Femur (tissue), 1 donor: ENCODE measurements around the gene CR1L.
"Not testable (repeated sequence)": the region's sequence is repeated elsewhere in the genome, so short reads cannot be mapped to it uniquely, and the experiment has no call there.

Experiments
- DNase-seq: peaks from one replicate; pipeline ENCODE4 v3.0.0-alpha.2; 2017

The CR1L gene

DNA sequence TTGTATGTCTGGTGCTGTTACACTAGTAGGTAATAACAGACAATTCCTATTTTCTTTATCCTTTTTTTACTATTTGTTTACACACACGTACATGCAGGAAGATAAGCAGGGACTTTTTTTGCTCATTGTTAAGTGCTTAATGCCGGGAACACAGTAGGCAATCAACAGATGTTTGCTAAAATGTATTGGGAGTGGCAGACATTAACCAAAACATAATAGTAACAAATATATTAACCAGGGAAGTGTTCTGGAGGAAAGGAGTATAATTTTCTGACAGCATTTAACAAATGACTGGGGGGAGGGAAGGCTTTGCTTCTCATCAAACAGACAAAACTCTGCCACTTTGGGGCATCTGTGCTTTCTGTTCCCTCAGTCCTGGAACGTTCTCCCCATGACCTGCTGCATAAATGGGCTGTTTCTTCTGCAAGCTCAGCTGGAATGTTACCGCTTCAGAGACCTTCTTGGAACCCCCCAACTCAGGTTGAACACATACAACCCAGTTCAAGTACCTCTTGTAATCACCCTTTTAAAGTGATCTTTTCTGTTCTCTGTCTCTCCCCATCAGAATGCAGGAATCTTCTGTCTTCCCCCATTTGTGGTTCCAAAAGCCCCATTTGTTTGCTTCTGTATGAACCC lies 2.1 kb downstream of the CR1L start:
- no peak for DNase-seq

DNA sequence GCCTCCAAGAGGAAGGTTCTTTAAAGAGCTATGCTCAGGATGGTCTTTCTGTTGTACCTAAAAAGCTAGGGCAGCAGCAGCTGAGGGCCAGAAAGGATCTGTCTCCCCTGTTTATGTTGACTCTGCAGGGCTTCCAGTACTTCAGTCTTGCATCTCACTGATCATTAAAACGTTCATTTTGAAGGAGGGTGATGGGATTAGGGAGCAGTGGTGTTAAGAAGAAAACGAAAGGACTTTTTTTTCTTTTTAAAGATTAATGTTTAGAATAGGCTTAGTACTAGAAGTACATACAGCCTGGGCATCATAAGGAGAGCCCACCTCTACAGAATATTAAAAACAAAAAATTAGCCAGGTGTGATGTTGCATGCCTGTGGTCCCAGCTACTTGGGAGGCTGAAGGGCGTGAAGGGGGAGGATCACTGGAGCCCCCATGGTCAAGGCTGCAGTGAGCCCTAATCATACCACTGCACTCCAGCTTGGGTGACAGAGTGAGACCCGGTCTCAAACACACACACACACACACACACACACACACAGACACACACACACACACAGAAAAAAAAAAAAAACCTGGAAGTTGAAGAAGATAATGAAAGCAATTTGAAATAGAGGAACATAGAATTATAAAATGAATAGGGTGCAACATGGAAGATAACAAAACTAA lies 2.9 kb downstream of the CR1L start:
- DNase-seq: no peak

GRCh38 chr1:207648334-207649209 lies 3.6 kb downstream of the CR1L start:
- DNase-seq: no peak

DNA sequence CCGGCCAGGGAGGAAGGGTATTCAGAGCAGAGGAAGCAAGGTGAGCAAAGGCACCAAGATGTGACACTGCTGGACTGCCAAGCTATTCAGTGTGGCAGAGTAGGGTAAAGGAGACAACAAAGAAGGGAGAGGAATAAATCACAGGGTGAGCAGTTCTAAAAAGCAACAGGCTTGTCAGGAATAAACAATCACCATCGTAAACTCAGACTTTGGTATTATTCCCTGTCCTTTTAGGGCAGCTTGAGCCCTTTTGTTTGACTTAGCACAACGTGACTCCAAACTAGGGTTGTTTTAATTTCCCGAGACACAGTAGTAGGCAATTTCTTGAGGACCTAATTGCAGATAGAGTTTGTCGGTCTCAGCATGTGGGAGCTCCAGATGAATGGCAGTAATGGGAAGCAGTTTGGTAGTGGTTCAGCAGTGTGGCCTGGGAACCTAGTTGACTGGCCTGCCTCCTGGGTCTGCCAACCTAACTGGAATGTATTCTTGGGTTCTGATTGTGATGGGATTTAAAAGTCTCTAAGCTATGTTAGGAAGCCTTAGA lies 4.3 kb downstream of the CR1L start:
- DNase-seq: no peak

DNA sequence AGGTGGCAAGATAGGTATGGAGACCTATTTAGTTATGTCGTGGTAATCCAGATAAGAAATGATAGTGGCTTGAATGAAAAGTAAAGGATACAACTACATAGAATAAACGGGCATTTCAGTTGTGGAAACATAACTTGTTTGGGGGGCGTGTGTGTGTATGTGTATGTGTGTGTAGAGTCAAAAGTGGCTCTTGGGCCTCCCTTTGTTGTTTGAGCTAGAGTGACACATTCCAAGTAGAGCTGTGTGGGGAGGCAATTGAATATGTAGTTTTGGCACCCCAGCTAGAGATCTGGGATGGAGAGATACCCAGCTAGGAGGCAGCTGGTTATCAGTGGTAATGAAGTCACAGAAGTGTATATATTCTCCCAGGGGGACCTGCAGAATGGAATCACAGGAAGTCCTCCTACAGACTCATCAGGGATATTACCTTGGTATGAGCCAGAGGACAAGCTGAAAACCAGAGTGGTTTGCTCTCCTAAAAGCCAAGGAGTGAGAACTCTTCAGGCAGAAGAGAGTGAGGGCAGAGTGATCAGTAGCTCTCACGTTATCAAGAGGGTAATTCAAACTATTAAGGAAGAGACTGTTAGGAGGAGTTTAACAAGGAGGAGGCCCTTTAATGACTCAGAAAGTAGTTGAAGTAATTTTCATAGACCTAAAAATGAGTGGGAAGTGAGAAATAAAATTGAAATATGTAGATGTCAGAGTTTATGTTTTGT lies 5.1 kb downstream of the CR1L start:
- DNase-seq: no peak

GRCh38 chr1:207651583-207651982 lies 6.7 kb downstream of the CR1L start:
- DNase-seq: no peak

DNA sequence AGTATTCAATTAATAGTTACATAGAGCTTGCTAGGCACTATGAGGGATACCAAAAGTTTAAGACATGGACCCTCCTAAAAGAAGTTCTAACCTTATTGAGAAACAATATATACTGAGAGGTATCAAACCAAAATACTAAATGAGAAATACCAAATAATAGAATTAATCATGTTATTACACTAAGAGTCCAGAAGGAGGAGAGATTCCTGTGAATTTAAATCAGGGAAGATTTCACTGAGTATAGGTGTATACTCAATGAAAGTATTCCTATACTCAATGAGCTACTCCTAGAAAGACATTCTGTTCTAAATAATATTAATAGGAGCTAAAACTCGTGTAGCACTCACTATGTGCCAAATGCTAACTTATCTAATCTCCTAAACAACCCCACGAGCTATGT lies 9.4 kb downstream of the CR1L start:
- DNase-seq: no peak

DNA sequence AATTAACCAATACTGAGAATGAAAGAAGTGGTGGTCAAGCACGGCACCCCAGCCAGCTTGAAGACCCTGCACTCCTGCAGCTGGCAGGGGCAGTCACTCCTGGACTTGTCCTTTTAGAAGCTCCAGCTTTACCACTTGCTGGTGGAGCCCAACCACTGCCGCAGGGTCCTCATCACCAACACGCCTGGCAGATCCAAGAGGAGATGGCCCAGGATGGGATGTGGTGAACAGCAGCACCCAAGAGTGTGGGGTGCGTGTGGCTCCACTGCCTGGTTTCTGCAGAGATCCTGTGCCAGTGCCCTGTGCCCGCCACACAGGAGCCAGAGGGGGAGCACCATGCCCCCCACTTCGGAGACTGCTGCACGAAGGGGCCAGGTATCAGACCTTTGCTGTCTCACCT lies 13.5 kb downstream of the CR1L start:
- DNase-seq: no peak

DNA sequence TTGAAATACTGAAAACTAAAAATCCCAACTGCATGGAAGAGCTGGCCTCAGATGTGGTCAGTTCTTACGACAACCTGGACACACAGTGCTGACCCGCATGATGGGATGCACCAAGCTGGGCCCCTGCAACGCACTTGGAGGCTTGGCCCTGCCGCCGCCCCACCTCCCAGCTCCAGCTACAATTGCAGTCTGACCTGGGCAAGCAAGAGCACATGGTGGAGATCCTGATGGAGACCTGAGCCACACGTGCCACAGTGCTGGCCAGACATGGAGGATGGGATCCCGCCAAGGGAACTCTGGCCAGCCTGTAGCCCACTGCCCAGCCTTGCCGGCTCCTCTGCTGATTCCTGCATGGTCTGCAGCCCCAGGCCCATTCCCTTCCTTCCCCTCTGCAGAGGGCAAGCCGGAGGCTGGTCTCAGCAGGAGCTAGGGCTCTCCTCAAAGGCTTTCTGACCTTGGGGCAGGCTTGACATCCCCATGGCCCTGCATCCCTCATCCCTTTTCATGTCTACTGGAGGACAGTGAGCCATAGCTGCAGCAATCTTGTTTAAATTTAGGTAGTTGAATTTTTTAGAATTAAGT lies 14.1 kb downstream of the CR1L start:
- no peak for DNase-seq

DNA sequence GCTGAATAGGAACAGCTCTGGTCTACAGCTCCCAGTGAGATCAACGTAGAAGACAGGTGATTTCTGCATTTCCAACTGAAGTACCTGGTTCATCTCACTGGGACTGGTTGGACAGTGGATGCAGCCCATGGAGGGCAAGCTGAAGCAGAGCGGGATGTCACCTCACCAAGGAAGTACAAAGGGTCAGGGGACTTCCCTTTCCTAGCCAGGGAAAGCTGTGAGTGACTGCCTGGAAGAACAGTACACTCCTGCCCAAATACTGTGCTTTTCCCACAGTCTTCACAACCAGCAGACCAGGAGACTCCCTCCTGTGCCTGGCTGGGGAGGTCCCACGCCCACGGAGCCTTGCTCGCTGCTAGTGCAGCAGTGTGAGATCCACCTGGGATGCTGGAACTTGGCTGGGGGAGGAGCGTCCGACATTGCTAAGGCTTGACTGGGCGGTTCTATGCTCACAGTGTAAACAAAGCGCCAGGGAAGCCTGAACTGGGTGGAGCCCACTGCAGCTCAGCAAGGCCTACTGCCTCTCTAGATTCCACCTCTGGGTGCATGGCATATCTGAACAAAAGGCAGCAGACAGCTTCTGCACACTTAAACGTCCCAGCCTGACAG lies 14.7 kb downstream of the CR1L start:
- DNase-seq: no peak

DNA sequence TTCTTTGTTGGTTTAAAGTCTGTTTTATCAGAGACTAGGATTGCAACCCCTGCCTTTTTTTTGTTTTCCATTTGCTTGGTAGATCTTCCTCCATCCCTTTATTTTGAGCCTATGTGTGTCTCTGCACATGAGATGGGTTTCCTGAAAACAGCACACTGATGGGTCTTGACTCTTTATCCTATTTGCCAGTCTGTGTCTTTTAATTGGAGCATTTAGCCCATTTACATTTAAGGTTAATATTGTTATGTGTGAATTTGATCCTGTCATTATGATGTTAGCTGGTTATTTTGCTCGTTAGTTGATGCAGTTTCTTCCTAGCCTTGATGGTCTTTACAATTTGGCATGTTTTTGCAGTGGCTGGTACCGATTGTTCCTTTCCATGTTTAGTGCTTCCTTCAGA lies 16.5 kb downstream of the CR1L start:
- DNase-seq: not testable (repeated sequence)

GRCh38 chr1:207666342-207666741 lies 21.4 kb downstream of the CR1L start:
- DNase-seq: no peak

DNA sequence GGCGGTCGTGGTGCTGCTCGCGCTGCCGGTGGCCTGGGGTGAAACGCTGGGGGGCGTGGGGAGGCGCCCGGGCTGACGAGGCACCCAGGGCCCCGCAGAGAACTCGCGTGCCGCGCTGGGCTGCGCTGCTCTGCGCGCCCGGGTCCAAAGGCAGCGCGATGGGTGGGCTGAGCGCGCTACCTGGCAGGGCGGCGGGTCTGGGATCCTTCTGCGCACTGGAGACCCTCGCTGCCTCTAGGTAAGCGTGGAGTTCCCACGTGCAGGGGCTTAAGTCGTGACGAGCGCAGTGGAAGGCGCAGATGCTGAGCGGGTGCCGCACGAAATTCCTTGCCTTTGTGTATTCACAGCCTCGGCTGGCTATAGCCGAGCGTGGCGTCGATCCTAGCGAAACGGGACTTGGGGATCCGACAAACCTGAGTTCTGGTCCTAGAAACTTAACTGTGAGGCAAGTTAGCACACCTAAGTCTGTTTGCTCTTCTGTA lies 24.6 kb downstream of the CR1L start:
- DNase-seq: no peak

- no peak for DNase-seq
These were observed 25.3 kb downstream of the CR1L start for GRCh38 chr1:207670192-207670591.

DNA sequence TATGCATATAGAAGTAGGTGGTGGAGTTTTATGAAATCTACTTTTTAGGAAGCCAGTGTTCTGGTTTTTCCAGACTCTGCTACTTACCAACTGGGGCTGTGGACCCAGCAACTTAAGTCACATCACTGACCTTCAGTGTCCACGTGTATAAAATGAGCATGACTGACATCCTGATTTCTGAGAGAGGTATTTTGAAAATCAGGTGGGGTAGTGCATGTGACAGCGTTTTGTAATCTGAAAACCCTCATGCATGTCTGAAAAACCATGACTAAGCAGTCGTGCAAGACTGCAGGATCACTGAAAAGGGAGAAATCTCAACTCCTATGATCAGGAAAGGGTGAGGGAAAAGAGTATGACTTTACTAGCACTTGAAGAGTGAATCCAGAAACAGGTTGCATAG lies 26.1 kb downstream of the CR1L start:
- DNase-seq: no peak

DNA sequence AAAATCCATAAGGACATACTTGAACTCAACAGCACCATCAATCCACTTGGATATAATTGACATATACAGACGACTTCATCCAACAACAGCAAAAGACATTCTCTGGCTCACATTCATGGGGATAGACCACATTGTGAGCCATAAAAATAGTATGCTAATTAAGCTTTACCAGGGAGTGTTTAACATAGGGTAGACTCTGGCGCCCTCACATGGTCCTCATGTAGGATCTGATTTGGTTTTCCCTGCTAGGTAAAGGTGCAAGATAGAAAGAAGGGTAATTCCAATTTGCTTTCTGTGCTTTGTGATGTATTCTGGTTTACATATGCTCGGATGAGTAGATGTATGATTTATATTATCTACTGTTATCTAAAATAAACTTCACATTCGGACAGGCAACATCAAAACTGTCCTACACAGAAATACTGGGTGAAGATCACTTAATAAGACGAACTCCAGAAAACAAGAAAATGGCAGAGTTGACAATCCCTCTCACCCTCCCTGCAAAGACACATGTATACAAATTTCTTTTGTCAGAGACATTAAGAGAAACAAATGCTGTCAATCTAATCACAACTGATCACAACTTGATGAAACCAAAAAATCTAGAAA lies 27.7 kb downstream of the CR1L start:
- DNase-seq: no peak

DNA sequence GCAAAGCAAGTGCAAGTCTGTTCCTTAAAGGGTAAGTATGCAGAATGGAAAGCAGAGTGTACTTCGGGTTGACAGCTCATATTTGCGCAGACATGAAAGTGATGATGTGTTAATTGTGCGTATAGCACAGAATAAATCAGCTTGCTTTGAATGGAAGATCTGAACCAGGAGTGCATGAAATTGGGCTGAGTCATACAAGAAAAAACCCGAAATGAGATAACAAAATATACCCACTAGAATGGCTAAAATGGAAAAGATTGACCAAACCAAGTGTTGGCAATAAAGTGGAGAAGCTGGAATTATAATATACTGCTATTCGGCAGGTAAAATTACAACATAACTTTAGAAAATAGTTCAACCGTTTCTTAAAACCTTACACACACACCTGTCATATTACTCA lies 28.5 kb downstream of the CR1L start:
- no peak for DNase-seq

GRCh38 chr1:207676153-207676552 lies 31.2 kb downstream of the CR1L start:
- no peak for DNase-seq

GRCh38 chr1:207680590-207681388 lies 35.9 kb downstream of the CR1L start:
- DNase-seq: not testable (repeated sequence)

- not testable (repeated sequence) for DNase-seq
These were observed 38.0 kb downstream of the CR1L start for GRCh38 chr1:207682872-207683434.
